DMS53 treated with DMSO at 0.1 percent for 48 hours (cell line): Measurements from ENCODE around the gene CAPZB.
A peak's percentile ranks its signal among the peaks of the same experiment; 100 is the strongest.

Source experiments
- DNase-seq: peaks from one replicate; lab custom pipeline; 2025; ENCODE audit not compliant: unreplicated experiment; lab: John Stamatoyannopoulos, UW

Gene CAPZB

GRCh38 chr1:19472174-19472573, 13.2 kb downstream of the CAPZB start:
- DNase-seq = no peak

GRCh38 chr1:19469004-19469403, 16.3 kb downstream of the CAPZB start:
- no peak for DNase-seq

- DNase-seq = no peak
These were observed 16.9 kb downstream of the CAPZB start for GRCh38 chr1:19468397-19468956.

- no peak for DNase-seq
These were observed 17.8 kb downstream of the CAPZB start for GRCh38 chr1:19467199-19468187.

GRCh38 chr1:19466112-19466561, 19.2 kb downstream of the CAPZB start:
- no peak for DNase-seq

- no peak for DNase-seq
These were observed 19.7 kb downstream of the CAPZB start for GRCh38 chr1:19465650-19466049.

GRCh38 chr1:19465123-19465522, 20.2 kb downstream of the CAPZB start:
- no peak for DNase-seq

GRCh38 chr1:19464696-19465095, 20.6 kb downstream of the CAPZB start:
- no peak for DNase-seq

- no peak for DNase-seq
These were observed 21.9 kb downstream of the CAPZB start for GRCh38 chr1:19463504-19463803.

GRCh38 chr1:19462781-19463503, 22.4 kb downstream of the CAPZB start:
- DNase-seq = no peak

GRCh38 chr1:19461220-19461554, 24.2 kb downstream of the CAPZB start:
- DNase-seq = peak; percentile 18

GRCh38 chr1:19460535-19461219, 24.7 kb downstream of the CAPZB start:
- DNase-seq = no peak

- DNase-seq = no peak
These were observed 26.4 kb downstream of the CAPZB start for GRCh38 chr1:19458815-19459417.

- DNase-seq = no peak
These were observed 27.7 kb downstream of the CAPZB start for GRCh38 chr1:19457607-19458006.

GRCh38 chr1:19456968-19457441, 28.3 kb downstream of the CAPZB start:
- DNase-seq = no peak

GRCh38 chr1:19455353-19455752, 30.0 kb downstream of the CAPZB start:
- DNase-seq = no peak

GRCh38 chr1:19454265-19455146, 30.8 kb downstream of the CAPZB start:
- no peak for DNase-seq

GRCh38 chr1:19453741-19454201, 31.6 kb downstream of the CAPZB start:
- DNase-seq = no peak

- no peak for DNase-seq
These were observed 33.1 kb downstream of the CAPZB start for GRCh38 chr1:19452221-19452663.
